GM12878 (cell line): ENCODE measurements around the gene BEND7. TPM values are rescaled to one million over a fixed set of nuclear protein-coding genes. Genes with fewer than 3 reads are reported as not detected.
A peak's percentile ranks its signal among the peaks of the same experiment; 100 is the strongest.

ENCODE experiments used
- BCL3 ChIP-seq: IDR thresholded peaks from 2 replicates; pipeline ENCODE4 v1.6.1; 2011; ENCODE audit warnings: borderline replicate concordance, low read depth, mild to moderate bottlenecking, moderate library complexity, low read length; ENCODE audit not compliant: insufficient read depth, poor library complexity, severe bottlenecking
- FOS ChIP-seq: IDR thresholded peaks from 3 replicates; pipeline ENCODE4 v1.6.1; 2011; ENCODE audit warnings: borderline replicate concordance; ENCODE audit not compliant: insufficient read length; ENCODE audit errors: extremely low read depth
- HSF1 ChIP-seq: fragments of 150-350 bp; IDR thresholded peaks from 2 replicates; pipeline ENCODE4 v1.6.1; 2014; ENCODE audit warnings: mild to moderate bottlenecking, low read depth, low read length
- MEF2B ChIP-seq: fragments of 450-650 bp; IDR thresholded peaks from 2 replicates; pipeline ENCODE4 v1.6.1; 2018; ENCODE audit warnings: mild to moderate bottlenecking, moderate library complexity; ENCODE audit not compliant: partially characterized antibody, poor library complexity, severe bottlenecking
- NR2C2 ChIP-seq: IDR thresholded peaks from 2 replicates; pipeline ENCODE4 v1.6.1; 2011; ENCODE audit warnings: borderline replicate concordance, low read depth; ENCODE audit not compliant: control insufficient read depth, insufficient read length
- PML ChIP-seq: IDR thresholded peaks from 2 replicates; pipeline ENCODE4 v1.6.1; 2012; ENCODE audit warnings: low read length, inconsistent platforms
- POLR2AphosphoS2 ChIP-seq: IDR thresholded peaks from 2 replicates; pipeline ENCODE4 v1.6.1; 2011; ENCODE audit warnings: low read depth, mild to moderate bottlenecking, low read length, improper control_type of control experiment, moderate library complexity
- POLR2AphosphoS5 ChIP-seq: IDR thresholded peaks from 2 replicates; pipeline ENCODE4 v1.6.1; 2011; ENCODE audit warnings: mild to moderate bottlenecking, low read length, inconsistent platforms
- SMC3 ChIP-seq: IDR thresholded peaks from 2 replicates; pipeline ENCODE4 v1.6.1; 2011; ENCODE audit warnings: low read length, improper control_type of control experiment, borderline replicate concordance
- SREBF2 ChIP-seq: IDR thresholded peaks from 2 replicates; pipeline ENCODE4 v1.6.1; 2012; ENCODE audit warnings: mild to moderate bottlenecking, low read length
- TARDBP ChIP-seq: IDR thresholded peaks from 2 replicates; pipeline ENCODE4 v1.6.1; 2016; ENCODE audit warnings: borderline replicate concordance
- TCF3 ChIP-seq: IDR thresholded peaks from 2 replicates; pipeline ENCODE4 v1.6.1; 2012; ENCODE audit warnings: low read depth, mild to moderate bottlenecking, low read length, borderline replicate concordance; ENCODE audit not compliant: insufficient read depth
- ZBTB4 ChIP-seq: fragments of 450-650 bp; formaldehyde crosslinking; IDR thresholded peaks from 2 replicates; pipeline ENCODE4 v1.4.0; 2022; ENCODE audit warnings: mild to moderate bottlenecking, moderate library complexity
- polyA plus RNA-seq, 11 experiments: library from polyadenylated mRNA; depleted of rRNA in 4 of 11; unstranded in 6 of 11; stranded (reverse) in 5 of 11; fragments of >200 nt; fragmentation: Nextera tagmentation in 4 of 11; fragmentation: Illumina TruSeq in 1 of 11; extraction: Ambion mirVana in 4 of 11; extraction: Trizol in 1 of 11; gene quantifications; 1 replicate in 1 of 11; 2 replicates in 10 of 11; pipeline versions ENCODE4 v1.2.1 to v1.2.3, GENCODE V29; 2011 to 2016; ENCODE audit warnings: inconsistent platforms in 2 of 11, missing spikeins in 2 of 11, low read depth in 1 of 11
- total RNA-seq, 4 experiments: library from RNA; depleted of rRNA in 3 of 4; stranded (reverse); fragments of >200 nt in 3 of 4; fragmentation: Illumina TruSeq in 1 of 4; extraction: Trizol in 1 of 4; gene quantifications; 2 replicates each; pipeline versions ENCODE4 v1.2.1 to v1.2.3, GENCODE V29; 2013 to 2021
- TF ChIP-seq, protein P1 (sequence below): IDR thresholded peaks from 2 replicates; pipeline ENCODE4 v1.6.1; 2012; ENCODE audit warnings: low read depth, low read length, improper control_type of control experiment
- TF ChIP-seq, protein P2 (sequence below): fragments of 450-650 bp; IDR thresholded peaks from 2 replicates; pipeline ENCODE4 v1.6.1; 2017; ENCODE audit warnings: mild to moderate bottlenecking

The BEND7 gene
- total and polyA plus RNA-seq, 10 of the 15 experiments (the other 5 are each of a cell fraction or from before 2014, with no cell fraction given): not detected

DNA sequence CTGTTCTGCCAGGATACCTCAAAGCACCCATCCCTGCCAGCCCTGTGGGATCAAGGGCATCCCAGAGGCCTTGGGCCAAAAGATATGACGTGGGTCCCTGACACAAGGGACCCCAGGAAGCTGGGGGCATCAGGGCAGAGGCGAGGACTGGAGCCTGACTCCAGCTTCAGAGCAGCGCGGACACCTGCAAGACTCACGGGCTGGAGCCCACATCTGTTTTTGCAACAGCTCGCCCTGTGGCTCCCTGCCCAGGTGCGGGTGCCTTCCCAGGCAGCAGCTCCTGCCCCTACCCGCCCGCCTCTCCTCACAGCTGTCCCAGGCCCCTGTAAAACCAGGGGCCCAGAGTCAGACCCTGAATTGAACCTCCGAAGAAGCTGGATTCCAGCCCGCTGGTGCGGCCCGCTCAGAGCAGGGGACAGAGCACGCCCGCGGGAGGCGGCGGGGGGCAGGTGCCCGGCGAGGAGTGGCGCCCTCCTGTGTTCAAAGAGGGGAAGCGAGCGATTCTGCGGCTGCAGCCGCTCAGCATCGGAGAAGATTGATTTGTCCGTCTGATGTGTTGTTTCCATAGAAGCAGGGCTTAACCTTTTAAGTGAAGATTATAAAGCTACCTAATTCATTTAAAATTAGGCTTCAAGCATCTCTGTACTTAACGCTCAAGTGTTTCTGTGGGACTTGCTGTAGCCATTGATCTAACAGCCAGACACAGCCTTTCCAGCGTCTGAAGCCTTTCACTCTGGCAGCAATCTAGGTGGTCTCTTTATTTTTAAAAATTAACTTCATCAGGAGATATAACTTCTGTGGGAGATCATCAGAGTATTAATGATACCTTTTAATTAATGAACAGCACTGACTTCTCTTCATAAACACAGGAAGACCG lies 88.4 kb downstream of the BEND7 start (continued):
- TF ChIP-seq ZBTB4 (no peak), BCL3 (no peak), FOS (no peak), POLR2AphosphoS5 (no peak), TARDBP (no peak), PML (no peak), POLR2AphosphoS2 (no peak), NR2C2 (no peak), SREBF2 (no peak), HSF1 (no peak), MEF2B (no peak), SMC3 (peak; percentile 72), TCF3 (no peak)
- TF ChIP-seq, protein P1, sequence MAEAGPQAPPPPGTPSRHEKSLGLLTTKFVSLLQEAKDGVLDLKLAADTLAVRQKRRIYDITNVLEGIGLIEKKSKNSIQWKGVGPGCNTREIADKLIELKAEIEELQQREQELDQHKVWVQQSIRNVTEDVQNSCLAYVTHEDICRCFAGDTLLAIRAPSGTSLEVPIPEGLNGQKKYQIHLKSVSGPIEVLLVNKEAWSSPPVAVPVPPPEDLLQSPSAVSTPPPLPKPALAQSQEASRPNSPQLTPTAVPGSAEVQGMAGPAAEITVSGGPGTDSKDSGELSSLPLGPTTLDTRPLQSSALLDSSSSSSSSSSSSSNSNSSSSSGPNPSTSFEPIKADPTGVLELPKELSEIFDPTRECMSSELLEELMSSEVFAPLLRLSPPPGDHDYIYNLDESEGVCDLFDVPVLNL: no peak
- TF ChIP-seq, protein P2, sequence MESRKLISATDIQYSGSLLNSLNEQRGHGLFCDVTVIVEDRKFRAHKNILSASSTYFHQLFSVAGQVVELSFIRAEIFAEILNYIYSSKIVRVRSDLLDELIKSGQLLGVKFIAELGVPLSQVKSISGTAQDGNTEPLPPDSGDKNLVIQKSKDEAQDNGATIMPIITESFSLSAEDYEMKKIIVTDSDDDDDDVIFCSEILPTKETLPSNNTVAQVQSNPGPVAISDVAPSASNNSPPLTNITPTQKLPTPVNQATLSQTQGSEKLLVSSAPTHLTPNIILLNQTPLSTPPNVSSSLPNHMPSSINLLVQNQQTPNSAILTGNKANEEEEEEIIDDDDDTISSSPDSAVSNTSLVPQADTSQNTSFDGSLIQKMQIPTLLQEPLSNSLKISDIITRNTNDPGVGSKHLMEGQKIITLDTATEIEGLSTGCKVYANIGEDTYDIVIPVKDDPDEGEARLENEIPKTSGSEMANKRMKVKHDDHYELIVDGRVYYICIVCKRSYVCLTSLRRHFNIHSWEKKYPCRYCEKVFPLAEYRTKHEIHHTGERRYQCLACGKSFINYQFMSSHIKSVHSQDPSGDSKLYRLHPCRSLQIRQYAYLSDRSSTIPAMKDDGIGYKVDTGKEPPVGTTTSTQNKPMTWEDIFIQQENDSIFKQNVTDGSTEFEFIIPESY: no peak
